HEK293 (cell line): ENCODE data around the gene PLD3.

Experiments used
- ZFP69B ChIP-seq: fragments of 450-650 bp; formaldehyde crosslinking; IDR thresholded peaks from 2 replicates; pipeline ENCODE4 v1.5.1; 2016; ENCODE audit warnings: missing biosample characterization, missing genetic modification characterization
- ZNF658 ChIP-seq: fragments of 450-650 bp; formaldehyde crosslinking; IDR thresholded peaks from 2 replicates; pipeline ENCODE4; 2016; ENCODE audit warnings: missing biosample characterization, missing genetic modification characterization

DNA sequence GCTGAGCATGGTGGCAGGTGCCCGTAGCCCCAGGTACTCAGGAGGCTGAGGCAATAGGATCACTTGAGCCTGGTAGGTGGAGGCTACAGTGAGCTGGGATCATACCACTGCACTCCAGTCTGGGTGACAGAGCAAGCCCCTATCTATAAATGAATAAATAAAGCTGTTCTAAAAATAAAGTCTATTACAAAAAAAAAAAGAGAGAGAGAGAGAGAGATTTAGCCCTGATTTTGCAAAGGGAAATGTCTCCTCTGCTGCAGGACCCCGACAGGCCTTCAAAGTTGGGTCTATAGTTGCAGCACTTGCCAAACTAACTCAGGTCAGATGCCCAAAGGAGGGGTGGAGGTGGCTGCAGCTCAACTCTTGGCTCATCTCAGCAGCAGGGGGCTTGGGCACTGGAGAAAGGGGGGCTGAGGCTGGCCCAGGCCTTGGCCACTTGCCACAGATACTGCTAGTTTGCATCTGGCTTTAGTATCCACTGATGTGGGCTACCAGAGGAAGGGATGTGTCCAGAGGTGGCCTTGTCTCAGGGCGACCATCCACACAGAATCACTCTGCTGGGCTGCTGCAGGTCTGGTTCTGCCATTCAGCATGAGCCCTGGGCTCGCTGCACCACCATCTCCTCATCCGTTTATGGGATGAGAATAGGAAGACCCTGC lies 32.6 kb upstream of the PLD3 start:
- TF ChIP-seq ZFP69B: no peak
- no peak for TF ChIP-seq ZNF658 (tag by site-specific recombination)
